Panc1 (cell line): Measurements from ENCODE around the gene EIF4E2.

ENCODE experiments used
- CTCF ChIP-seq: fragments of 450-650 bp; IDR thresholded peaks from 2 replicates; pipeline ENCODE4 v1.5.1; 2017; ENCODE audit warnings: mild to moderate bottlenecking
- SIN3A ChIP-seq: IDR thresholded peaks from 2 replicates; pipeline ENCODE4 v1.6.1; 2012; ENCODE audit warnings: low read depth, mild to moderate bottlenecking, low read length, moderate library complexity, borderline replicate concordance; ENCODE audit not compliant: insufficient read depth

DNA sequence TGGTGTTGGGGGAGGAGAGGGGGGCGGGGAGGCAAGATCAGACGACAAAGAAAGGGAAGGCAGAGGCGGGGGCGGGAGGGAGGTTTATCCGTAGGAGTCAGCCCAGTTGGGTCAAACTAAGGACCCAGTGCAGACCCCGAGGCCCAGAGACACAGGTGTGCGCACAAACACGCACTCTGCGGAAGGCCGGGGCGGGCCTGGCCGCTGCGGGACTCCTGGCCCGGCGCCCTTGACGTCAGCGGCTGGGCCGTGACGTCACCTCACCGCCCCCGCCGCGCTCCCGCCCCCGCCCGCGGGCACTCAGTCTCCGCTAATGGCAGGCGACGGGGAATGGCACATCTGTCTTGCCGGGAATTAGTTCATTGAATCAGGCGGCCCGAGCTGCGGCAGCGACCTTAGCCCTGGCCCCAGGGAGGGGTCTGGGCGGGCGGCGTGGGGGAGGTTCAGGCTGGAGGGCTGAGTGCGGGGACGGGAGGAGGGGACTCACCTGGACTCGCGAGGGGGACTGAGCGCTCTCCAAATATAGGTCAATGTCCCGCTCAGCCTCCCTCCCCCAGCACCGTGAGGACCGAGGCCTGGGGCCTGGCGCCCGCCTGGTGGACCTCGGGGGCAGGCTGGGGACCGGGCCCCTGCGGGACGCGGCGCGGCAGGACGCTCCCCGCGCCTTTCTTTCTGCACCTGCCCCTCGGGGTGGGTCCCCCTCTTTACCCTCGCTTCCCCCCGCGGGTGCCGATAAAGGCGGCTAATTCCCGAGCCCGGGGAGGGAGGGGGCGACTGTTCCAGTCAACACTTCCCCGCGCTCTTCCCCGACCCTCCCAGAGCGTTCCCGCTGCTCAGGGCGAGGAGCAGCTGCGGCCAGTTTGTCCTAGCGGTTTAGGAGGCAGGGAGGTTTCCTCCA, 47.3 kb upstream of the EIF4E2 start:
- no peak for TF ChIP-seq CTCF
- TF ChIP-seq SIN3A, result no peak
